HG03097 (cell line): Measurements from ENCODE around the gene TSC22D4.

Experiments used
- ATAC-seq: cut with Tn5 transposase; IDR thresholded peaks from one replicate; pipeline ENCODE4 v1.9.1; 2021; ENCODE audit not compliant: unreplicated experiment, low FRiP score

The TSC22D4 gene

DNA sequence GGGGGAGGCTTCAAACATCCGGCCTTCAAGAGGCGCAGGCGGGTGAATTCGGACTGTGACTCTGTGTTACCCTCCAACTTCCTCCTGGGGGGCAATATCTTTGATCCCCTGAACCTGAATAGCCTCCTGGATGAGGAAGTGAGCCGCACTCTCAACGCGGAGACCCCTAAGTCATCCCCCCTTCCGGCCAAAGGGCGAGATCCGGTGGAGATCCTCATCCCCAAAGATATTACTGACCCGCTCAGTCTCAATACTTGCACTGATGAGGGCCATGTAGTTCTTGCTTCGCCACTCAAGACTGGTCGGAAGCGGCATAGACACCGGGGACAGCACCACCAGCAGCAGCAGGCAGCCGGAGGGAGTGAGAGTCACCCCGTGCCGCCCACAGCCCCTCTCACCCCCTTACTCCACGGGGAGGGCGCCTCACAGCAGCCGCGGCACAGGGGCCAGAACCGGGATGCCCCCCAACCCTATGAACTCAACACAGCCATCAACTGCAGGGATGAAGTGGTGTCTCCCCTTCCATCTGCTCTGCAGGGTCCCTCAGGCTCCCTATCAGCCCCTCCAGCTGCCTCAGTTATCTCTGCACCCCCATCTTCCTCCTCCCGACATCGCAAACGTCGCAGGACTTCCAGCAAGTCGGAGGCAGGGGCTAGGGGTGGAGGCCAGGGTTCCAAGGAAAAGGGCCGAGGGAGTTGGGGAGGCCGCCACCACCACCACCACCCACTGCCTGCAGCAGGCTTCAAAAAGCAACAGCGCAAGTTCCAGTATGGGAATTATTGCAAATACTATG, 48.3 kb downstream of the TSC22D4 start:
- no peak for ATAC-seq

DNA sequence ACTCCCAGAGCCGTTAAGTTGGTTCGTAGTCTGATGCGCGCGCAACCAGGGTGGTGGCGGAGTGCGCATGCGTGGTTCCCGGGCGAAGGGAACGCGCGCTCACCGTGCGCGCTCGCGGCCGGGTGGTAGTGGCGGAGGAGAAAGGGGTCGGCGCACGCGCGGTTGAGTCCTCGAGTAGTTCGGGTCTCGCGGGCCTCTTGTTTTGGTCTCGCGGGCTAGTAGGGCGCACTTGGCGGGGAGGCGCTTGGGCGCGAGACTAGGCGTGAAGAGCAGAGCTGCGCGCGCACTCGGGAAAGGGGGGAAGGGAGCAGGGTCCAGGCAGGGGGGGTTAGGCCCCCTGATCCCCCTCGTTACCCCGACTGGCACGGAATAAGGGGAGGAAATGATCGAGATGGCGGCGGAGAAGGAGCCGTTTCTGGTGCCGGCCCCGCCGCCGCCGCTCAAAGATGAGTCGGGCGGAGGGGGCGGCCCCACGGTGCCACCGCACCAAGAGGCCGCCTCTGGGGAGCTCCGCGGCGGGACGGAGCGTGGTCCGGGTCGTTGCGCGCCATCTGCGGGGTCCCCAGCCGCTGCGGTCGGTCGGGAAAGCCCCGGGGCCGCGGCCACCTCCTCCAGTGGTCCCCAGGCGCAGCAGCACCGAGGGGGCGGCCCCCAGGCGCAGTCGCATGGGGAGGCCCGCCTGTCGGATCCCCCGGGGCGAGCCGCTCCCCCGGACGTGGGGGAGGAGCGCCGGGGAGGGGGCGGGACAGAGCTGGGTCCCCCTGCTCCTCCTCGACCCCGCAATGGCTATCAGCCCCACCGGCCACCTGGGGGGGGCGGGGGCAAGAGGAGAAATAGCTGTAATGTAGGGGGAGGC, 49.1 kb downstream of the TSC22D4 start, which contains the start of gene MEPCE:
Gene MEPCE, plus strand, starts transcription at position 195 of the 856 bp plus-strand sequence. Its CDS starts 188 bp downstream, at position 383.
- ATAC-seq: peak; percentile 31

DNA sequence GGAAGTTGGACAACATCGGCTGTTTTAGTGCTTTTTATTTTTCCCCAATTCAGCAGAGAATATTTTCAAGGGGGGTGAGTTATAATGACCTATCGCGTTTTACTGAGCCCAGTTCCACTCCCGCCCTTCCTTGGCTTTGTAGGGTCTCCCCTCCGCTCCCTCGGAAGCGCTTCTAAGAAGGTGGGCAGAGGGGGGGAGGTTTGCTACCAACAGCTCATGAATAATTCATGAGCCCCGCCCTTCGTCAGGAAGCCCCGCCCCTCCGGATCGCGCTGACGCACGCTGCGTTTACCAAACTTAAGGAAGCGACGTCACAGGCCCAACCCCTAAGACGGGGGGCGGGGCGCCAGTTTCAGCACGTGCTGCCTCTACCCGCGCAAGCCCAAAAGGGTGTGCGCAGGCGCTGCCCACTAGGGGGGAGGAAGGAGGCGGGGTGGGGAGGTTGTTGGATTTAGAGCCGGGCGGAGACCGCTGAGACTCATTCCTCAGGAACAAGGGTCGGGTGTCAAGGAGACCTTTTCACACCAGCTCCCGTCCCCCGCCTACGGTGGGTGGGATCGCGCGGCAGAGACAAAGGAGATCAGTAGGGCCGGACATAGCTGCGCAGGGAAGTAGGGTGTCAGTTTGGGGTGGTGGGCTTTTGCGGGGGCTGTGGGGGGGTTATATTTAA, 49.9 kb downstream of the TSC22D4 start:
- ATAC-seq: peak; percentile 34

DNA sequence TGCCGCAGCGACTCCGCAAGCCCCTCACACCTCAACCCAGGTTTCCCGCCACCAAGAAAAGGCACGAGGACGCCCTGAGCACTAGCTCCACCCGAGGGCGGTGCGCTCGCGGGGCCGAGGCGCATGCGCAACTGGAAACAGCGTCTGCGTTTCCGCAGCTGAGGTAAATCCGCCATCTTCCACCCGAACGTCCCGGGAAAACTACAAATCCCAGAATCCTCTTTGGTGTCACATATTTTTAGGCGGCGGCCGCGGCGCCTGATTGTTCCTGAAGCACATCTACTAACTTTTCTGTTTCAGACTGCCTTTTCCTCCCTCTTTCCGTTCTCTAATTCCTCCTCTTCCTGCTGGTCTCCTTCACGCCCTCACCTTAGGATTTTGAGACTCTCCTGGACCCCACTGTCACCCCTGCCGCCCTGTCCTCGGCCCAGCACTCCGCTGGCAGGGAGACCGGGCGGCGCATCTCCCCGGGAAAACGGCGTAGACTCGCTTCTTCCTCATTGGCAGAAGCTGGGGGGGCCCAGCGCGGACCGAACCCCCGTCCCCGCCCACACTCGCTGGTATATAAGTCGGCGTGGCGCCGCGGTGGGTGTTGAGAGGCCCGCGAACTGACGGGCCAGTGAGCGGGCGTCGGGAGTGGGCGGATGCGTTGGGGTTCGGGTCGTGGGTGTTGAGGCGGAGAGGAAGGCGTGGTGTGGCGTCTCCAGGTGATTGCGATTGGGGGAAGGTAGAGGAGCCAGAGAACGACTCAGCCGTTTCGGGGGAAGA, 50.6 kb downstream of the TSC22D4 start, which contains the start of gene ZCWPW1:
Gene ZCWPW1, minus strand, starts transcription at position 505 of the 768 bp plus-strand sequence. CDS start 8,054 bp downstream, outside the sequence.
- ATAC-seq: peak; percentile 39

DNA sequence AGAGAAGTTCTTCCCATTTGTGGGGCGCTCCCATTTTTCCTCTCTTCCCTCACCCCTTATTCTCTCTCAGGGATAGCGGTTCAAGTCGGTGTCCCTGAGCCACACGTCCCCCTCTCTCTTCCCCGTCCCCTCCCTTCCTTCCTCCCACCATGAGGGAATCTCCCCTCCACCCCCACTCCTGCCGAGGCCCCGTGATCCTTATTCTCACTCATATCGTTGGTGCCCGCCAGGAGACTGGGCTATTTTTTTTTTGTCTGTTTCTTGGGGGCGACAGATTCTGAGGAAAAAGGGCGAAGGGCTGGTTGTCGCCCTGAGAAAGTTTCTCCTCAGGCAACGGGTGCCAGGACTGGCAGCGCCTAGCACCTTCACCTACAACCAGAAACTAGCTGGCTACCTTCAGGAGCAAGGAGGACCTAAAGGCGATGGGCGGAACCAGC, 51.2 kb downstream of the TSC22D4 start:
- ATAC-seq: no peak

DNA sequence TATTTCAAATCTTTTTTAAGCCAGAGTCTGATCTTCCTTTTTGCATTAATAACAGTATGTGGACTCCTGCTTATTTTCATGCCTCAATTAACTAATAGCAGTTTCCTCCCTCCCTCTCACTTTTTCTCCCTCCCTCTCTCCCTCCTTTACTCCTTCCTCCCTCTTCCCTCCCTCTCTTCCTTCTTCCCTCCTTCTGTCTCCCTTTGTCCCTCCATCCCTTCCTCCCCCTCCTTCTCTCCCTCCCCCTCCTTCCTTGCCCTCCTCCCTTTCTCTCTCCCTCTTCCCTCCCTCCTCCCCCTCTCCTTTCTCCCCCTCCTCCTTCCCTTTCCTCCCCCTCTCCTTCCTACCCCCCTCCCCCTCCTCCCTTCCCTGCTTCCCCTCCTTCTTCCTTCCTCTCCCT, 52.5 kb downstream of the TSC22D4 start:
- no peak for ATAC-seq

DNA sequence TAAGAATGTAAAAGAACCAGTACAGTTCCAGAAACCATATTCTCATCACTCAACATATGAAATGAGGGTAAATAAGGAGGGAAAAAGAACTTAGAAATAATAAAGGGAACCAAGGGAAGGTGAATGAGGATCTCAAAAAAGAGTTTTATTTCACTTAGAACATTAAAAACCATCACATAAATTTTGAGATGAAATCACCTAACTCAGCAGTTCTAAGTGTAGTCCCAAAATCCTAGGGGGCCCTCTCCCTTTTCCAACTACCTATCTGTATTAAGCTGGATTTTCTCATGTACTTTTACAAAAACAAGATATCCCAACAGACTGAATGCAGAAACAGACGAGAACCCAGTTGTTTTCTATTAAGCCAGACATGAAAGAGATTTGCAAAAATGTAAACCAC, 53.7 kb downstream of the TSC22D4 start:
- ATAC-seq: no peak

DNA sequence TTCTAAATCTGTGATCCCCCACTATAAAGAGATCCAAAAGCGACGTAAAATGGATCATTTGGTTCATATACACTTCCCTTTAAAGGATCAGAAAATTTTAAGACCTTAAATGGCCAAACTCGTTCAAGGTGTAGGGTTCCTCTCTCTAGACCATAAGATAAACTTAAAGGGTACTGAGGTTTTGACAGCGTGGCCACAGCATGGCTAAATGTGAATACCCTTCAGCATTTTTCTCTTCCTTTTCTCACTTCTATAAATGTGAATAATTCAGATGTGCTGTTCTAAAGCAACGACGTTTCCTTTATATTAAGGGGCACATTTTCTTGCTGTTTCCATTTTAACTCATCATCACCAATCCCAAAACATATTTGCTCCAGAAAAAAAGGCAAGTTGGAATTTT, 55.7 kb downstream of the TSC22D4 start:
- no peak for ATAC-seq

DNA sequence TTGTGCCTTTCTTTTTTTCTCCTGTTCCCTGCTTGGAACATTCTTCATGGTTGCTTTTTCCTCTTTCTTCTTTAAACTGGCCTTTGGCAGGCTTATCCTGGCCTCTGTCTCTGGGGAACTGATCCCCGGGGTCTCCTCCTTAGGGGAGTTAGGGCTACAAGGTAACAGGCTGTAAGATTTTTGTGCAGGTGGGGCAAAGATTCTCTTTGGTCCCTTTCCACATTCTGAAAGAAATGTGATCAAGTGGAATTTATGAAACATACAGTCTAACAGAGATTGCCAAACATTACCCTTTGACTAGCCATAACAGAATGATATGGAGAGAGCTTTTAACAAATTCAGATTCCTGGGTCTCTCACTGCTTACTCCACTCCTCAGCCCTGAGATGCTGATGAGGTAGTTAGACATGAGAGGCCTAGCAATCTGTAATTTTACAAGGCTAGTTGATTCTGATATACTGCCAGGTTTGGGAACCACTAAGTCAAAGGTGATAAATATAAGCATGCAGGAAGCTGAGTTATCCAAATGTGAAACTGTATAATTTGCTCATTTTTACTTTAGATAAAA, 59.3 kb downstream of the TSC22D4 start:
- no peak for ATAC-seq

DNA sequence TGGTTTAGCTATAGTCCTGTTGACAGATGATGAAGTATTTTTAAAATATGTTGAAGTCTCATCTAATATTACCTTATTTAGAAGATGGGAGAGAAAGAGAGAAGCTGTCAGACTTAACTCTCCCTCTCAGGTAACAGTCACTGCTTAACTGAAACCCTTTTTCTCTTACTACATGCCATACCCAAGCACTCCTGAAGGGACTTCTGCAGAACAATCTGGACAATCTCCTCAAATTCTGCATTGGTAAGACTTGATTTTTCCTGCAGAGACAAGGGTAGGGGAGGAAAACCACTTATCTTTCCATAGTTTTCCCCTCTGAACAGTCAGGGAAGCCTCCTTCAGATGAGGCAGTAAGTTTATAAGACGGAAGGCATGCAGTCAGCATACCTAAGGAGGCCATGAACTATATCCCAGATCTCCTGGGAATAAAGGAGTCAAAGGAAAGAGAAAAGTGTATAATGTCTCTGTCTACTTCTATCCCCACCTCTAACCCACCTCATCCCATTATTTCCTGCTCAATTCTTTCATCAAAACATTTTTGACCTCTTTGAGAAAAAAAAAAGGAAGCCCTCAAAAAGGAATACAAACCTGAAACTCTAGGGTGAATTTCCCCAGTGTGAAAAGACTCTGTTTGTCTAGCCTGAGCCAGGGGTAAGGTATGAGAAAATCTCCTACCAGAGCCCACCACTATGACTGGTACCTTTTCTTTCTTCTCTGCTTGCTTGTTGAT, 59.9 kb downstream of the TSC22D4 start:
- no peak for ATAC-seq
